B cell (primary cell): ENCODE data around the gene NAXD. TPM values are rescaled to one million over a fixed set of nuclear protein-coding genes. Genes with fewer than 3 reads are reported as not detected.
A peak's percentile ranks its signal among the peaks of the same experiment; 100 is the strongest.

Experiments
- ATAC-seq: fragments of 200-7000 bp; cut with Tn5 transposase; one replicate; pipeline ENCODE4 v1.10.0; 2021; ENCODE audit warnings: low read depth, mild to moderate bottlenecking, moderate number of reproducible peaks, moderate library complexity
- CTCF ChIA-PET: fragments of 350-600 bp; sonication (Branson Sonifier 250); formaldehyde crosslinking; loops from one replicate; lab custom pipeline; 2021; ENCODE audit warnings: antibody characterized with exemption, inconsistent platforms; lab: Charles Lee
- POLR2A ChIA-PET: fragments of 350-600 bp; sonication (Branson Sonifier 250); formaldehyde crosslinking; loops from one replicate; lab custom pipeline; 2021; ENCODE audit warnings: antibody characterized with exemption; lab: Charles Lee
- DNase-seq: peaks from one replicate; pipeline ENCODE4 v3.0.0; 2013
- H2AFZ ChIP-seq: 2 replicates; pipeline ENCODE4 v1.6.1; 2012; ENCODE audit warnings: mild to moderate bottlenecking, low read depth, low read length; ENCODE audit not compliant: insufficient read depth, poor library complexity, severe bottlenecking
- H3K27ac ChIP-seq, 2 donors: 1 replicate in 1 of 2; 2 replicates in 1 of 2; pipeline ENCODE4 v1.5.1; 2012 to 2013; ENCODE audit warnings: low read length in 2 of 2, mild to moderate bottlenecking in 2 of 2, moderate library complexity in 1 of 2
- H3K27me3 ChIP-seq, 4 experiments: fragments of 200-600 bp in 1 of 4; sonication (generic) in 1 of 4; replicated peaks in 1 of 4; 1 replicate in 2 of 4; 2 replicates in 2 of 4; pipeline versions ENCODE4 v1.6.1 to v1.7.0; 2013 to 2016; ENCODE audit warnings: low read length in 3 of 4, mild to moderate bottlenecking in 2 of 4, mixed read lengths in 1 of 4, moderate library complexity in 1 of 4; ENCODE audit not compliant: insufficient read depth in 4 of 4, control insufficient read depth in 3 of 4; ENCODE audit errors: control extremely low read depth in 1 of 4
- H3K36me3 ChIP-seq, 2 experiments: replicated peaks in 1 of 2; 1 replicate in 1 of 2; 2 replicates in 1 of 2; pipeline versions ENCODE4 v1.6.1 to v1.7.1; 2013; ENCODE audit warnings: low read length in 1 of 2; ENCODE audit not compliant: insufficient read depth in 2 of 2, control insufficient read depth in 1 of 2; ENCODE audit errors: control extremely low read depth in 1 of 2, extremely low read depth in 1 of 2
- H3K4me1 ChIP-seq, 2 donors: fragments of 200-600 bp in 1 of 2; sonication (generic) in 1 of 2; 1 replicate in 1 of 2; 2 replicates in 1 of 2; pipeline versions ENCODE4 v1.5.1 to v1.6.1; 2013 to 2017; ENCODE audit warnings: low read length in 2 of 2; ENCODE audit not compliant: control insufficient read depth in 2 of 2, insufficient read depth in 2 of 2
- H3K4me2 ChIP-seq: replicated peaks from 2 replicates; pipeline ENCODE3; 2012; ENCODE audit warnings: mild to moderate bottlenecking, low read depth, low read length; ENCODE audit not compliant: poor library complexity, severe bottlenecking
- H3K4me3 ChIP-seq, 5 experiments: fragments of 200-600 bp in 1 of 5; sonication (generic) in 1 of 5; 1 replicate in 3 of 5; 2 replicates in 2 of 5; pipeline versions ENCODE4 v1.5.1 to v1.7.0; 2011 to 2016; ENCODE audit warnings: low read length in 4 of 5, mild to moderate bottlenecking in 4 of 5, low read depth in 2 of 5, control low read depth in 1 of 5, moderate library complexity in 1 of 5; ENCODE audit not compliant: insufficient read depth in 1 of 5; ENCODE audit errors: control extremely low read depth in 1 of 5, extremely low read depth in 1 of 5
- H3K79me2 ChIP-seq: fragments of 200-600 bp; sonication (generic); one replicate; pipeline ENCODE4 v1.6.0; 2016; ENCODE audit warnings: low read length; ENCODE audit not compliant: control insufficient read depth, insufficient read depth
- H3K9ac ChIP-seq: fragments of 200-600 bp; sonication (generic); 2 replicates; pipeline ENCODE4 v1.6.1; 2017; ENCODE audit warnings: mild to moderate bottlenecking, low read length, moderate library complexity
- H3K9me3 ChIP-seq, 3 donors: one replicate each; pipeline versions ENCODE4 v1.6.1 to v1.7.1; 2013; ENCODE audit warnings: low read length in 2 of 3; ENCODE audit not compliant: control insufficient read depth in 2 of 3, insufficient read depth in 1 of 3; ENCODE audit errors: control extremely low read depth in 1 of 3
- H4K20me1 ChIP-seq: 2 replicates; pipeline ENCODE4 v1.6.0; 2012; ENCODE audit warnings: mild to moderate bottlenecking, low read length; ENCODE audit not compliant: insufficient read depth, control insufficient read depth, poor library complexity, severe bottlenecking
- H3K27ac Mint-ChIP-seq: one replicate; pipeline ENCODE4 v1.8.0; 2021; ENCODE audit warnings: mixed read lengths
- H3K27me3 Mint-ChIP-seq: one replicate; pipeline ENCODE4 v1.8.0; 2021; ENCODE audit warnings: mixed read lengths
- H3K4me1 Mint-ChIP-seq: one replicate; pipeline ENCODE4 v1.8.0; 2021; ENCODE audit warnings: mixed read lengths
- H3K4me3 Mint-ChIP-seq: one replicate; pipeline ENCODE4 v1.8.0; 2021; ENCODE audit warnings: mixed read lengths
- H3K9me3 Mint-ChIP-seq: one replicate; pipeline ENCODE4 v1.8.0; 2022; ENCODE audit warnings: mixed read lengths; ENCODE audit not compliant: insufficient read depth
- EZH2 ChIP-seq: IDR thresholded peaks from 2 replicates; pipeline ENCODE4 v1.6.1; 2012; ENCODE audit warnings: borderline replicate concordance, low read depth, mild to moderate bottlenecking, moderate library complexity, low read length; ENCODE audit not compliant: insufficient read depth, poor library complexity, severe bottlenecking
- WGBS: methylation state at CpG from one replicate; pipeline ENCODE4 v1.1.5; 2013; ENCODE audit warnings: missing lambda C conversion rate; ENCODE audit not compliant: insufficient coverage; 5-methylcytosine and 5-hydroxymethylcytosine counted together
- intact Hi-C: fragments of 100-400 bp; cut with micrococcal nuclease; formaldehyde crosslinking; loops from one replicate; pipeline ENCODE4 v1.10.0; 2022
- polyA plus RNA-seq: library from polyadenylated mRNA; depleted of rRNA; stranded (reverse); fragments of >200 nt; gene quantifications from 2 replicates; pipeline ENCODE4 v1.2.3, GENCODE V29; 2012
- total RNA-seq, 2 donors: library from RNA; stranded (reverse); fragments of 120-200 nt in 1 of 2; gene quantifications; 1 replicate in 1 of 2; 2 replicates in 1 of 2; pipeline versions ENCODE4 v1.2.3 to v1.2.4, GENCODE V29; 2013 to 2022
- TF ChIP-seq, protein P1 (sequence below): fragments of 200-600 bp; IDR thresholded peaks from one replicate; pipeline ENCODE4 v1.8.0; 2022; ENCODE audit warnings: antibody characterized with exemption, mild to moderate bottlenecking

Gene NAXD
- total and polyA plus RNA-seq, 2 donors (not counting 1 experiment from before 2014, with no cell fraction given), result 28.4 to 33.3 TPM

DNA sequence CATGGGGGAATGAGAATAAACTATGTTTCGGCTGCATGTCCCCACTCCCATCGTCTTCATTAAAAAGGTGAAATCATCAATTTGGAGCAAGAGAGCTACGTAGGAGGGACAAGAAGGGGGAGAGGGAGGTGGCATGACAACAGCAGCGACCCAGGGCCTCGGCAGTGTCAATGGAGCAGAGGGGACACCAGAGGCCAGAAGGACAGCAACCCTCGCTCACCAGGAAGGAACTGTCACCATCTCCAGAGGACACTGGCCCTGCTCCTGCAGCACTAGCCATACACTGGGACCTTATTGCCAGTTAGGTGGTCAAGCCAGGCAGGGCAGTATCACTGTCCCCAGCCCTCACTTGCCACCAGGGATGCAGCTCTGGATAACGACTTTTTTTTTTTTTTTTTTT lies 34.2 kb downstream of the NAXD start:
- H3K4me3 ChIP-seq, result no peak overlapping the region
- DNase-seq (no peak), ATAC-seq (no peak)
- no peak for TF ChIP-seq EZH2
- TF ChIP-seq, protein P1, sequence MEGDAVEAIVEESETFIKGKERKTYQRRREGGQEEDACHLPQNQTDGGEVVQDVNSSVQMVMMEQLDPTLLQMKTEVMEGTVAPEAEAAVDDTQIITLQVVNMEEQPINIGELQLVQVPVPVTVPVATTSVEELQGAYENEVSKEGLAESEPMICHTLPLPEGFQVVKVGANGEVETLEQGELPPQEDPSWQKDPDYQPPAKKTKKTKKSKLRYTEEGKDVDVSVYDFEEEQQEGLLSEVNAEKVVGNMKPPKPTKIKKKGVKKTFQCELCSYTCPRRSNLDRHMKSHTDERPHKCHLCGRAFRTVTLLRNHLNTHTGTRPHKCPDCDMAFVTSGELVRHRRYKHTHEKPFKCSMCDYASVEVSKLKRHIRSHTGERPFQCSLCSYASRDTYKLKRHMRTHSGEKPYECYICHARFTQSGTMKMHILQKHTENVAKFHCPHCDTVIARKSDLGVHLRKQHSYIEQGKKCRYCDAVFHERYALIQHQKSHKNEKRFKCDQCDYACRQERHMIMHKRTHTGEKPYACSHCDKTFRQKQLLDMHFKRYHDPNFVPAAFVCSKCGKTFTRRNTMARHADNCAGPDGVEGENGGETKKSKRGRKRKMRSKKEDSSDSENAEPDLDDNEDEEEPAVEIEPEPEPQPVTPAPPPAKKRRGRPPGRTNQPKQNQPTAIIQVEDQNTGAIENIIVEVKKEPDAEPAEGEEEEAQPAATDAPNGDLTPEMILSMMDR, result no peak
- no peak overlapping the region for H2AFZ ChIP-seq
- CTCF ChIA-PET, result interaction anchor here (1.4 to 4.3 kb wide), 4 partner anchors 27 to 418 kb away, joined by 3 to 12 read pairs (median 6); no protein-coding TSS in a partner anchor
- peaks cover 59% of the 10 kb centered on the region for H3K79me2 ChIP-seq
- H3K27ac Mint-ChIP-seq, result peak overlapping the region; percentile 8
- POLR2A ChIA-PET, result interaction anchor here (1.8 kb wide), 2 partner anchors 27 to 63 kb away, joined by 5 to 6 read pairs; no protein-coding TSS in a partner anchor
- 91% methylated on average over 7 of the region's 7 CpGs for WGBS
- peaks cover 51 to 53% of the 10 kb centered on the region in 2 donors for H3K4me1 ChIP-seq
- no peak overlapping the region for H3K4me3 Mint-ChIP-seq
- peaks cover 3% of the 10 kb centered on the region for H4K20me1 ChIP-seq
- H3K4me1 Mint-ChIP-seq, result peaks cover 59% of the 10 kb centered on the region
- no peak overlapping the region for H3K27ac ChIP-seq
- no peak overlapping the region for H3K9ac ChIP-seq
- peaks cover 0 to 42% of the 10 kb centered on the region in 2 experiments for H3K36me3 ChIP-seq
- H3K4me2 ChIP-seq, result no peak overlapping the region
- H3K9me3 Mint-ChIP-seq, result no peaks in the 10 kb centered on the region
- H3K27me3 Mint-ChIP-seq, result no peaks in the 10 kb centered on the region
- no peaks in the 10 kb centered on the region for H3K9me3 ChIP-seq
- no peaks in the 10 kb centered on the region for H3K27me3 ChIP-seq
- intact Hi-C loops, result loop anchor here (10.0 kb wide), 1 partner anchor 265 kb away; the partner anchor contains the start of gene ANKRD10

DNA sequence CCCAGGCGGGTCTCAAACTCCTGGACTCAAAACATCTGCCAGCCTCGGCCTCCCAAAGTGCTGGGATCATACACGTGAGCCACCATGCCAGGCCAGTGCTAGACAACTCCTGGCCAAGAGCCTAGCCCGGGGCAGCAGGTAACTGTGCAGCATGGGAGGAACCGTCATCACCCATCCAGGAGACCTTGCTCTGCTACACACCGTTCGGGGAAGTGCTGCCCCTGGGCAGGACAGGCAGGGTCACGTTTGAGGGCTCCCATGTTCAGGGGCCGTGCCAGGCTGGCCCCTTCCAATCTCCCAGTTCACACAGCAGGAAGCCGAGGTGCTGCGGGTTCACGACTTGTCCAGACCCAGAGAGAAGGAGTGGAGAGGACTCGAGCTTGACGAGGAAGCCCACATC lies 35.1 kb downstream of the NAXD start:
- TF ChIP-seq EZH2, result no peak
- TF ChIP-seq, protein P1, result no peak
- no peaks in the 10 kb centered on the region for H3K9me3 ChIP-seq
- no peak overlapping the region for H3K4me3 ChIP-seq
- H3K36me3 ChIP-seq, result peaks cover 0 to 43% of the 10 kb centered on the region in 2 experiments
- CTCF ChIA-PET, result interaction anchor here (1.7 to 4.3 kb wide), 4 partner anchors 26 to 168 kb away, joined by 4 to 12 read pairs (median 6); no protein-coding TSS in a partner anchor
- 97% methylated on average over 12 of the region's 14 CpGs for WGBS
- peaks cover 43 to 44% of the 10 kb centered on the region in 2 donors for H3K4me1 ChIP-seq
- DNase-seq, result no peak
- ATAC-seq, result no peak
- Mint-ChIP-seq H3K27me3 (no peaks in the 10 kb centered on the region), H3K4me1 (peaks cover 57% of the 10 kb centered on the region), H3K4me3 (no peak overlapping the region), H3K27ac (no peak overlapping the region), H3K9me3 (no peaks in the 10 kb centered on the region)
- no peak overlapping the region for H3K27ac ChIP-seq
- H3K27me3 ChIP-seq, result no peaks in the 10 kb centered on the region
- POLR2A ChIA-PET, result interaction anchor here (1.8 kb wide), 1 partner anchor 26 kb away, joined by 5 read pairs; no protein-coding TSS in a partner anchor
- H4K20me1 ChIP-seq, result no peaks in the 10 kb centered on the region
- H3K9ac ChIP-seq, result no peak overlapping the region
- no peak overlapping the region for H2AFZ ChIP-seq
- H3K4me2 ChIP-seq, result no peak overlapping the region
- intact Hi-C loops, result no loop called here
- peaks cover 55% of the 10 kb centered on the region for H3K79me2 ChIP-seq
